ENCODE results near the gene CATSPERD. TPM values are rescaled to one million over a fixed set of nuclear protein-coding genes. Genes with fewer than 3 reads are reported as not detected.

The CATSPERD gene
- total RNA-seq, 4 donors from 2014 or later, result not detected

- Histone ChIP-seq H3K27me3 (no peaks in the 10 kb centered on the region), H3K9me3 (no peaks in the 10 kb centered on the region), H3K4me3 (replicated peaks in 1 of 3) (peak overlapping the region; percentile 51 to 94 (median 53)), H3K27ac (peak overlapping the region; percentile 81 to 96 (median 91)), H3K4me1 (peaks cover 18 to 26% of the 10 kb centered on the region in 2 donors), H3K36me3 (peaks cover 41 to 42% of the 10 kb centered on the region in 2 donors)
- TF ChIP-seq POLR2A (IDR thresholded peaks at IDR 0.05) (no peak), CTCF (IDR thresholded peaks at IDR 0.05) (no peak)
- intact Hi-C loops (cut with DNase I), result loop anchor here (10.0 kb wide), 1 partner anchor 66 kb away; the partner anchor contains the start of genes SAFB and SAFB2
- 14 to 32% methylated on average over 36 to 48 of the region's 54 CpGs for WGBS, 2 donors
- DNase-seq, result peak; percentile 29 to 32
These were observed 29.2 kb upstream of the CATSPERD start for GRCh38 chr19:5690955-5691821.

- peak overlapping the region in 1 of 3 donors; percentile 81 for H3K27ac ChIP-seq
- 79 to 83% methylated on average over 26 to 34 of the region's 42 CpGs for WGBS, 2 donors
- DNase-seq, result no peak
These were observed 28.4 kb upstream of the CATSPERD start for GRCh38 chr19:5691822-5692722.

GRCh38 chr19:5692723-5693194 lies 27.7 kb upstream of the CATSPERD start:
- no peak for DNase-seq
- H3K27me3 ChIP-seq, result no peaks in the 10 kb centered on the region
- WGBS, 2 donors, result 72 to 83% methylated on average over 7 of the region's 7 CpGs
- H3K4me3 ChIP-seq (replicated peaks in 1 of 3), result no peak overlapping the region
- peaks cover 13 to 15% of the 10 kb centered on the region in 2 donors for H3K4me1 ChIP-seq
- no peak overlapping the region for H3K27ac ChIP-seq
- TF ChIP-seq POLR2A (IDR thresholded peaks at IDR 0.05) (no peak), CTCF (IDR thresholded peaks at IDR 0.05) (no peak)
- no peaks in the 10 kb centered on the region for H3K9me3 ChIP-seq
- peaks cover 47 to 48% of the 10 kb centered on the region in 2 donors for H3K36me3 ChIP-seq
- intact Hi-C loops (cut with DNase I), result loop anchor here (10.0 kb wide), 1 partner anchor 68 kb away; the partner anchor contains the start of genes SAFB and SAFB2

More at GRCh38 chr19:5691822-5692722, 28.4 kb upstream of the CATSPERD start:
- no peaks in the 10 kb centered on the region for H3K9me3 ChIP-seq
- peak overlapping the region in 1 of 3 donors; percentile 51 for H3K4me3 ChIP-seq (replicated peaks in 1 of 3)
- TF ChIP-seq CTCF (IDR thresholded peaks at IDR 0.05) (no peak), POLR2A (IDR thresholded peaks at IDR 0.05) (no peak)
- H3K36me3 ChIP-seq, result peaks cover 47 to 48% of the 10 kb centered on the region in 2 donors
- intact Hi-C loops (cut with DNase I), result loop anchor here (10.0 kb wide), 1 partner anchor 67 kb away; the partner anchor contains the start of genes SAFB and SAFB2
- peaks cover 16 to 22% of the 10 kb centered on the region in 2 donors for H3K4me1 ChIP-seq
- no peaks in the 10 kb centered on the region for H3K27me3 ChIP-seq

- H3K36me3 ChIP-seq, result peaks cover 52% of the 10 kb centered on the region in 2 donors
- no peak overlapping the region for H3K4me3 ChIP-seq (replicated peaks in 1 of 3)
- TF ChIP-seq POLR2A (IDR thresholded peaks at IDR 0.05), result no peak
- H3K27ac ChIP-seq, result no peak overlapping the region
- H3K27me3 ChIP-seq, result no peaks in the 10 kb centered on the region
- H3K9me3 ChIP-seq, result no peaks in the 10 kb centered on the region
- intact Hi-C loops (cut with DNase I), result loop anchor here (10.0 kb wide), 1 partner anchor 69 kb away; the partner anchor contains the start of genes SAFB and SAFB2
- H3K4me1 ChIP-seq, result peaks cover 13 to 15% of the 10 kb centered on the region in 2 donors
- 91 to 93% methylated on average over 35 to 37 of the region's 39 CpGs for WGBS, 2 donors
- no peak for DNase-seq
These were observed 27.0 kb upstream of the CATSPERD start for GRCh38 chr19:5693195-5694166.
